ENCODE results near the gene CHID1.

DNA sequence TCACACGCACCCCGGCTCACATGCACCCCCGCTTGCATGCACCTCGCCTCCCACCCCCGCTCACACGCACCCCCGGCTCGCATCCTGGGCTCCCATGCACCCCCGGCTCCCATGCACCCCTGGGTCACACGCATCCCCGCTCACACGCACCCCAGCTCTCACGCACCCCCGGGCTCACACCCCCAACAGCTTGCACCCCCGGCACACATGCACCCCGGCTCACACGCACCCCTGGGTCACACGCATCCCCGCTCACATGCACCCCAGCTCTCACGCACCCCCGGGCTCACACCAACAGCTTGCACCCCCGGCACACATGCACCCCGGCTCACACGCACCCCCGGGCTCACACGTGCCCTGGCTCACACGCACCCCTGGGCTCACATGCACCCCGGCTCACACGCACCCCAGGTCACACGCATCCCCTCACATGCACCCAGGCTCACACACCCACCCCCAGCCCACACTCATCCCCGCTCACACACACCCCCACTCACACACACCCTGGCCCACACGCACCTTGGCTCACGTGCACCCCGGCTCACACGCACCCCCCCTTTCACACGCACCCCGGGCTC is 51.8 kb downstream of the CHID1 start:
- TF ChIP-seq, protein P1, sequence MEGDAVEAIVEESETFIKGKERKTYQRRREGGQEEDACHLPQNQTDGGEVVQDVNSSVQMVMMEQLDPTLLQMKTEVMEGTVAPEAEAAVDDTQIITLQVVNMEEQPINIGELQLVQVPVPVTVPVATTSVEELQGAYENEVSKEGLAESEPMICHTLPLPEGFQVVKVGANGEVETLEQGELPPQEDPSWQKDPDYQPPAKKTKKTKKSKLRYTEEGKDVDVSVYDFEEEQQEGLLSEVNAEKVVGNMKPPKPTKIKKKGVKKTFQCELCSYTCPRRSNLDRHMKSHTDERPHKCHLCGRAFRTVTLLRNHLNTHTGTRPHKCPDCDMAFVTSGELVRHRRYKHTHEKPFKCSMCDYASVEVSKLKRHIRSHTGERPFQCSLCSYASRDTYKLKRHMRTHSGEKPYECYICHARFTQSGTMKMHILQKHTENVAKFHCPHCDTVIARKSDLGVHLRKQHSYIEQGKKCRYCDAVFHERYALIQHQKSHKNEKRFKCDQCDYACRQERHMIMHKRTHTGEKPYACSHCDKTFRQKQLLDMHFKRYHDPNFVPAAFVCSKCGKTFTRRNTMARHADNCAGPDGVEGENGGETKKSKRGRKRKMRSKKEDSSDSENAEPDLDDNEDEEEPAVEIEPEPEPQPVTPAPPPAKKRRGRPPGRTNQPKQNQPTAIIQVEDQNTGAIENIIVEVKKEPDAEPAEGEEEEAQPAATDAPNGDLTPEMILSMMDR (IDR thresholded peaks at IDR 0.05) = no peak
- no peak for TF ChIP-seq POLR2A (IDR thresholded peaks at IDR 0.05)

Measured in upper lobe of left lung (tissue), 4 donors.